Measurements from ENCODE around the gene SCYGR6. TPM values are rescaled to one million over a fixed set of nuclear protein-coding genes. Genes with fewer than 3 reads are reported as not detected.

SCYGR6 gene
- total and polyA plus RNA-seq, 3 donors from 2014 or later, result not detected

DNA sequence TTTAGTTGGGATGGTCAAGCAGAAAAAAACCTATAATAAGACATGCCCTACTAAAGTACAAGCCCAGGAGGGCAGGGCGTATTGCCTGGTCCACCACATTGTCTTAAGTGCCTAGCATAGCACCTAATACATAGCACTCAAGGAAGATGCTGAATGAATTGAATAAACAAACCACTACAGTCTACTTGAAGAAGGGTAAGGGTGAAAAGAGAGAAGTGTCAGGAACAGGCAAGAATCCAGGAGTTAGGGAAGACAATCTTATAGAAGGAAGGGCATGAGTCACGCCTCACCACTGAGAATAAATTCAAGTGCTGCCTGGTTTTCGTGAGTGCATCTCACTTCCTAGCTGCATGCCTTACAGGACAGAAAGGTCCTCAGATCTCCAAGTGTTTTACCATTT, 20.6 kb downstream of the SCYGR6 start:
- 86 to 88% methylated on average over 3 of the region's 3 CpGs for WGBS, 2 donors
- Histone ChIP-seq H3K4me1 (no peaks in the 10 kb centered on the region), H3K4me3 (no peak overlapping the region), H3K27me3 (no peaks in the 10 kb centered on the region), H3K36me3 (ENCODE audit: low read depth, missing control alignments) (no peaks in the 10 kb centered on the region), H3K9me3 (no peaks in the 10 kb centered on the region), H3K27ac (no peak overlapping the region)
- TF ChIP-seq POLR2A (IDR thresholded peaks at IDR 0.05), result no peak
- TF ChIP-seq, protein P1, sequence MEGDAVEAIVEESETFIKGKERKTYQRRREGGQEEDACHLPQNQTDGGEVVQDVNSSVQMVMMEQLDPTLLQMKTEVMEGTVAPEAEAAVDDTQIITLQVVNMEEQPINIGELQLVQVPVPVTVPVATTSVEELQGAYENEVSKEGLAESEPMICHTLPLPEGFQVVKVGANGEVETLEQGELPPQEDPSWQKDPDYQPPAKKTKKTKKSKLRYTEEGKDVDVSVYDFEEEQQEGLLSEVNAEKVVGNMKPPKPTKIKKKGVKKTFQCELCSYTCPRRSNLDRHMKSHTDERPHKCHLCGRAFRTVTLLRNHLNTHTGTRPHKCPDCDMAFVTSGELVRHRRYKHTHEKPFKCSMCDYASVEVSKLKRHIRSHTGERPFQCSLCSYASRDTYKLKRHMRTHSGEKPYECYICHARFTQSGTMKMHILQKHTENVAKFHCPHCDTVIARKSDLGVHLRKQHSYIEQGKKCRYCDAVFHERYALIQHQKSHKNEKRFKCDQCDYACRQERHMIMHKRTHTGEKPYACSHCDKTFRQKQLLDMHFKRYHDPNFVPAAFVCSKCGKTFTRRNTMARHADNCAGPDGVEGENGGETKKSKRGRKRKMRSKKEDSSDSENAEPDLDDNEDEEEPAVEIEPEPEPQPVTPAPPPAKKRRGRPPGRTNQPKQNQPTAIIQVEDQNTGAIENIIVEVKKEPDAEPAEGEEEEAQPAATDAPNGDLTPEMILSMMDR (IDR thresholded peaks at IDR 0.05), result no peak
- intact Hi-C loops (cut with DNase I; ENCODE audit: low total_unique reads), result no loop called here
- no peak for DNase-seq

DNA sequence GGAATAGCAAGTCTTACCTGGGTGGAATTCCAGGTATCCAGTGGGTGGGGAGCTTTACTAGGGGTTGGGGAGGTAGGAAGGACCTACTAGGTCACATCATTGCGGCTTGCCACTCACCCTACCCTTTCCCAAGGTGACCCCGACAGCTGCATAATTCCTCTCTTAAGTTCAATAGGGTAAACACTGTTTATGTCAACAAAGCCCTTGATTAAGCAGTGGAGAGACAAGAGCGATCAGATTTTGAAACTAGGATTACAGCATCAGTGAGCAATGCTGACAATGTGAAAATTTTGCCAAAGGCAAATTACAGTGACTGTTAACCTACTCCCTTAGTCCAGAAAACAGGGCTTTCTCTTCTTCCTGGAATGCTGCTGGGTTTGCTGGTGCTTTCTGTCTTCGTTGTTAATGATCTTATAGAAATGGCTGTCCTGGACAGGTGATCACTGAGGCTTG, 21.3 kb downstream of the SCYGR6 start:
- H3K4me3 ChIP-seq, result no peak overlapping the region
- H3K4me1 ChIP-seq, result no peaks in the 10 kb centered on the region
- intact Hi-C loops (cut with DNase I; ENCODE audit: low total_unique reads), result no loop called here
- H3K27me3 ChIP-seq, result no peaks in the 10 kb centered on the region
- 81 to 82% methylated on average over 4 of the region's 4 CpGs for WGBS, 2 donors
- DNase-seq, result no peak
- H3K9me3 ChIP-seq, result no peaks in the 10 kb centered on the region
- TF ChIP-seq POLR2A (IDR thresholded peaks at IDR 0.05), result no peak
- TF ChIP-seq, protein P1 (IDR thresholded peaks at IDR 0.05), result no peak
- no peak overlapping the region for H3K27ac ChIP-seq
- H3K36me3 ChIP-seq (ENCODE audit: low read depth, missing control alignments), result no peaks in the 10 kb centered on the region

DNA sequence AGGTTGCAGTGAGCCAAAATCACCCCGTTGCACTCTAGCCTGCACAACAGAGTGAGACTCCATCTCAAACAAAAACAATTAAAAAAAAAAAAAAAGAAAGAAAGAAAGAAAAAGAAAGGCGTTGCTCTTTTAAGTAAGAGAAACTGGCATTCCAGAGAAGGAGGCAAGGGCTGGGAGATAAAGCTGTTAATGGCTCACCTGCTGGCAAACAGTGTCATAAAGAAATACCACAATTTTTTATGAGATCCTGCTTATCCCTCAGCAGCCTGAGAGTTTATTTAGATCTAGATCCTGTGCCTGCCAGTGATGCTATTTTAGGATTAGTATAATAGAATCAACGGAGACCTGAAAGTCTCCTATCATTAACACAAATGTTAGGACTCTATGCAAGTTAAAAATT, 23.0 kb downstream of the SCYGR6 start:
- Histone ChIP-seq H3K4me1 (no peaks in the 10 kb centered on the region), H3K4me3 (no peak overlapping the region), H3K36me3 (ENCODE audit: low read depth, missing control alignments) (no peaks in the 10 kb centered on the region), H3K27me3 (no peaks in the 10 kb centered on the region), H3K27ac (no peak overlapping the region), H3K9me3 (no peaks in the 10 kb centered on the region)
- intact Hi-C loops (cut with DNase I; ENCODE audit: low total_unique reads), result no loop called here
- DNase-seq, result no peak
- no peak for TF ChIP-seq POLR2A (IDR thresholded peaks at IDR 0.05)
- TF ChIP-seq, protein P1 (IDR thresholded peaks at IDR 0.05), result no peak
- 85 to 87% methylated on average over 3 of the region's 3 CpGs for WGBS, 2 donors

DNA sequence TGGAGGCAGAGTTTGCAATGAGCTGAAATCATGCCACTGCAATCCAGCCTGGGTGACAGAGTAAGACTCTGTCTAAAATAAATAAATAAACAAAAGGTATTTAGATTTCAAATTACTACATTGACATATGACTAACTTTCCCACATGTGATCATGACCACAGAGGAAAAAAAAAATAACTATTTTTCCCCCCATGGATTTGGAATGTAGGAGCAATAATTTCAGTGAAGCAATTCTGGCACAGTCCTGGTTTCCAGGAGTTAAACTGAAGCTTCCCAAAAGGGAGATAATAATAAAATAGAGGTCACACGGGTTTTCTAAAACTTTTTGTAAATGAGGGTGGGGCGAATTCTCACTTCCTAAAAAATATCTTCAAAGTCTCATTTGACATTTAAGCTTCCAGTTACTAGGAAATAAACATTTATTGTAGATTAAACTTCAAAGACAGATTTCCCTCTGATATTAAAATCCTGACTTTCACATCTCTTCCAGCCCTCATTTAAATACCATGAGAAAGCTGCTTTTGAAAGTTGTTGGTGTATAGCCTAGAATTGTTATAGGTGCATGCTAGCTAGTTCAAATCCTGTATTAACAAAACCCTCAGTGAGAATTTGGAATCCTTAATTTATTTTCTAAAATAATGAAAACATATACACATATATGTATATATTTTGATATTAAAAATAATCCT, 27.4 kb downstream of the SCYGR6 start:
- 39 to 51% methylated on average over 2 of the region's 2 CpGs for WGBS, 2 donors
- DNase-seq, result no peak
- Histone ChIP-seq H3K36me3 (ENCODE audit: low read depth, missing control alignments) (no peaks in the 10 kb centered on the region), H3K27me3 (no peaks in the 10 kb centered on the region), H3K9me3 (no peaks in the 10 kb centered on the region), H3K4me3 (no peak overlapping the region), H3K4me1 (no peaks in the 10 kb centered on the region), H3K27ac (no peak overlapping the region)
- TF ChIP-seq POLR2A (IDR thresholded peaks at IDR 0.05), result no peak
- TF ChIP-seq, protein P1 (IDR thresholded peaks at IDR 0.05), result no peak
- intact Hi-C loops (cut with DNase I; ENCODE audit: low total_unique reads), result no loop called here

DNA sequence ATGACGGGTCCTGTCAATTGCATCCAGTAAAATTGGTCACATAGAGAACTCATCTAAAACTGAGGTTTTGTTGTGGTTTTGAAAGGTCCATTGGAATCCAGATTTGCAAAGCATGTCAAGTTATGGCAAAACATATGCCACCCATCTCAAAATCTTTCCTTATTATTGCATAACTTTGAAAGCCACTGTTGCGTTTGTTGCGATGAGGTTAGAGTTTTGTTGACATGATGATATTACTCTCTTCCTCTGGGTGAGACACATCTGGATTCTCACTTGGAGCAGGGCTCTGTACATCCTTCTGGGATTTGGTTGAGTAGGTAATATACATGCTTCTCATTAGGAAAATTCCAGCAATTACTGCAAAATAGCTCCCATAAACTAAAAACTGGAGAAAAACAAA, 37.4 kb downstream of the SCYGR6 start:
- no peaks in the 10 kb centered on the region for H3K27me3 ChIP-seq
- no peaks in the 10 kb centered on the region for H3K36me3 ChIP-seq (ENCODE audit: low read depth, missing control alignments)
- no peaks in the 10 kb centered on the region for H3K4me1 ChIP-seq
- no peak overlapping the region for H3K27ac ChIP-seq
- WGBS, 2 donors, result 93 to 97% methylated on average over 3 of the region's 3 CpGs
- intact Hi-C loops (cut with DNase I; ENCODE audit: low total_unique reads), result no loop called here
- no peaks in the 10 kb centered on the region for H3K9me3 ChIP-seq
- TF ChIP-seq POLR2A (IDR thresholded peaks at IDR 0.05), result no peak
- DNase-seq, result no peak
- H3K4me3 ChIP-seq, result no peak overlapping the region
